Lower lobe of right lung (tissue), 2 donors: Measurements from ENCODE around the gene UVSSA. TPM values are rescaled to one million over a fixed set of nuclear protein-coding genes. Genes with fewer than 3 reads are reported as not detected.
A peak's percentile ranks its signal among the peaks of the same experiment; 100 is the strongest.
"Not testable (repeated sequence)": the region's sequence is repeated elsewhere in the genome, so short reads cannot be mapped to it uniquely, and the experiment has no call there.

ENCODE experiments used
- ATAC-seq, 2 donors: fragments of 200-7000 bp; cut with Tn5 transposase; one replicate each; pipeline ENCODE4 v1.9.1; 2020 to 2022; ENCODE audit warnings: mild to moderate bottlenecking in 2 of 2, moderate library complexity in 2 of 2
- DNase-seq: peaks from one replicate; pipeline ENCODE4 v3.0.0-alpha.2; 2020
- H3K27ac ChIP-seq: fragments of 200-600 bp; one replicate; pipeline ENCODE4 v1.8.0; 2022
- H3K27me3 ChIP-seq: fragments of 200-600 bp; one replicate; pipeline ENCODE4 v1.8.0; 2022; ENCODE audit warnings: low read depth
- H3K36me3 ChIP-seq: fragments of 200-600 bp; one replicate; pipeline ENCODE4 v1.8.0; 2022; ENCODE audit warnings: mild to moderate bottlenecking
- H3K4me1 ChIP-seq: fragments of 200-600 bp; one replicate; pipeline ENCODE4 v1.8.0; 2022
- H3K4me3 ChIP-seq: fragments of 200-600 bp; one replicate; pipeline ENCODE4 v1.8.0; 2022; ENCODE audit warnings: mild to moderate bottlenecking
- H3K9me3 ChIP-seq: fragments of 200-600 bp; one replicate; pipeline ENCODE4 v1.8.0; 2022
- intact Hi-C: fragments of 100-400 bp; cut with DNase I; formaldehyde crosslinking; loops from one replicate; pipeline ENCODE4 v1.11.0; 2022
- total RNA-seq: library from RNA; stranded (reverse); fragmentation: NEBNext Ultra II Directional; extraction: Animal tissue kit (Norgen Biotek cat#: 25700); gene quantifications from one replicate; pipeline ENCODE4 v1.2.1, GENCODE V29; 2021
- TF ChIP-seq, protein P1 (sequence below): fragments of 200-600 bp; IDR thresholded peaks from one replicate; pipeline ENCODE4 v1.8.0; 2022; ENCODE audit warnings: antibody characterized with exemption, mild to moderate bottlenecking
- donor health status: DM: no; HTN: yes; CAD: no; lungs with severe emphysema.

UVSSA gene
- total RNA-seq, 1 donor from 2014 or later = 27.9 TPM

DNA sequence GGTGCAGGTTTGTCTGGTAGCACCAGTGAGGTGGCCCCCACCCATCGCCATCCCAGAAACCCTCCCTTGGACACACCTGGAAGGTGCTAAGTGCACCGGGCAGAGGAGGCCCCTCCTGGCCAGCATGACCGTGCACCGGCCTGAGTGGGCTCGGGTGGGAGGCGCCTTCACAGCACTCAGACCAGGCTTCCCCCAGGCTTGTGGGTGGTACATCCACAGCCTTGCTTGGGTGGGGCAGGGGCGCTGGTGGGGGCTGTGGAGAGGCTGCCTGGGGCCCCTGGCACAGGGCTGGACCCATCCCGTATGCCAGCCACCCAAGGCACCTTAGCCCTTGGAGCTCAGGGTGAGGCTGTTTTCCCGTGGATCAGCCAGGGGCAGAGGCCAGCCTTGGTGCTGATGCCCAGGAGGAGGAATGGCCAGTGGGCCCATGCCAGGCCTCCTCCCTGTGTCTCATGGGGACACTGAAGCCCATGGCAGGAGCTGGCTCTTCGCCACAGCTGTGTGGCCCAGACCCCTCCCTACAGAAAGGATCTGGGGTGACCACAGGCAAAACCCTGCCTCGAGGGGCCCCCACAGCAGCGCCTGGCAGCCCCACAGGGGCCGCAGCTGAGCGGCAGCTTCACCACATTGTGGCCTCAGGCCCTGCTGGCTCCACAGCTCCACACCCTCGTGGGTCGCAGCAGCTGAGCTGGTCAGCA, 37.8 kb downstream of the UVSSA start:
- Histone ChIP-seq H3K4me1 (no peaks in the 10 kb centered on the region), H3K27me3 (no peaks in the 10 kb centered on the region), H3K9me3 (peaks cover 9% of the 10 kb centered on the region), H3K4me3 (no peak overlapping the region), H3K27ac (no peak overlapping the region), H3K36me3 (peaks cover 58% of the 10 kb centered on the region)
- intact Hi-C loops = no loop called here
- TF ChIP-seq, protein P1, sequence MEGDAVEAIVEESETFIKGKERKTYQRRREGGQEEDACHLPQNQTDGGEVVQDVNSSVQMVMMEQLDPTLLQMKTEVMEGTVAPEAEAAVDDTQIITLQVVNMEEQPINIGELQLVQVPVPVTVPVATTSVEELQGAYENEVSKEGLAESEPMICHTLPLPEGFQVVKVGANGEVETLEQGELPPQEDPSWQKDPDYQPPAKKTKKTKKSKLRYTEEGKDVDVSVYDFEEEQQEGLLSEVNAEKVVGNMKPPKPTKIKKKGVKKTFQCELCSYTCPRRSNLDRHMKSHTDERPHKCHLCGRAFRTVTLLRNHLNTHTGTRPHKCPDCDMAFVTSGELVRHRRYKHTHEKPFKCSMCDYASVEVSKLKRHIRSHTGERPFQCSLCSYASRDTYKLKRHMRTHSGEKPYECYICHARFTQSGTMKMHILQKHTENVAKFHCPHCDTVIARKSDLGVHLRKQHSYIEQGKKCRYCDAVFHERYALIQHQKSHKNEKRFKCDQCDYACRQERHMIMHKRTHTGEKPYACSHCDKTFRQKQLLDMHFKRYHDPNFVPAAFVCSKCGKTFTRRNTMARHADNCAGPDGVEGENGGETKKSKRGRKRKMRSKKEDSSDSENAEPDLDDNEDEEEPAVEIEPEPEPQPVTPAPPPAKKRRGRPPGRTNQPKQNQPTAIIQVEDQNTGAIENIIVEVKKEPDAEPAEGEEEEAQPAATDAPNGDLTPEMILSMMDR = no peak
- DNase-seq (peak; percentile 31), ATAC-seq (no peak)

DNA sequence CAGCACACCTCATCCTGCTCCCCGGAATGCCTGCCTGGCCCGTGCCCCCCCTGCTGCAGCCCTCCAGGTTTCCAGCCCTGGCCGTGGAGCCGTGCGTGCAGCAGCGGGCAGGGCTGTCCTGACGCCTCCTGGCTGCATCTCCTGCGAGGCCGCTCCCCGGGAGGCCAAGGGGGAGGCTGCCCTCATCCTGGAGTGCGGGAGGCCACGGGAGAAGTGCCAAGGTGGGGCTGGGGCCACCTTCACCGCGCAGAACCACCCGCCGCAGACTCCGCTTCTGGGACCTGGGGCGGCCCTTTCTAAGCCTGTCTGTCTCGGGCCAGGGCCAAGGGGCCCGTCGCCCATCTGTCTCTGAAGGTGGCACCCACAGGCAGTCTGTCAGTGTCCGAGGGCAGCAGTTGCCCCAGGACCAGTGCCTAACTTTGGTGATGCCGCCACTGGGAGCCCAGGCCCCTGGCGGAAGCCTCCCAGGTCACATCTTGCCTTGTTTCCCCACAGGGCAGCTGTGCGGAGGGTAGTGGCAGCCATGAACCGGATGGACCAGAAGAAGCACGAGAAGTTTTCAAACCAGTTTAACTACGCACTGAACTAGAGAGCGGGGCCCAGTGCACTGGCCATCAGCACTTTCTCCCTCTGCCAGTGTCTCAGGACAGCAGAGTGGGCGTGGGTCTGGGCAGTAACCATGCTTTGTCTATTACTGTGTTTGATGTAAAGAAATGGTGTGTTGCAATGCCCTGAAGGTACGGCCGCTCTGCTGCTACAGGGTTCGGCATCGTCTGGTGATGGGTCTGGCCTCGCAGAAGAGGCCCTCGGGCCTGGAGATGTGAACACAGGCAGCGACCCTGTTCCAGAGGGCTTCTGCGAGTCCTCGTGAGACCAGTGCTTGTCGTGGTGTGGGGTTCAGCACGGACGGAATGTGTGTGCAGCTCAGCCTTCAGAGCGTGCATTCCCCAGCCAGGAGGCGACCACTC, 38.6 kb downstream of the UVSSA start:
- H3K4me1 ChIP-seq = no peaks in the 10 kb centered on the region
- DNase-seq (peak; percentile 39), ATAC-seq (no peak)
- no peak overlapping the region for H3K4me3 ChIP-seq
- H3K36me3 ChIP-seq = peaks cover 60% of the 10 kb centered on the region
- intact Hi-C loops = no loop called here
- peaks cover 9% of the 10 kb centered on the region for H3K9me3 ChIP-seq
- H3K27ac ChIP-seq = no peak overlapping the region
- no peaks in the 10 kb centered on the region for H3K27me3 ChIP-seq
- TF ChIP-seq, protein P1 = no peak

DNA sequence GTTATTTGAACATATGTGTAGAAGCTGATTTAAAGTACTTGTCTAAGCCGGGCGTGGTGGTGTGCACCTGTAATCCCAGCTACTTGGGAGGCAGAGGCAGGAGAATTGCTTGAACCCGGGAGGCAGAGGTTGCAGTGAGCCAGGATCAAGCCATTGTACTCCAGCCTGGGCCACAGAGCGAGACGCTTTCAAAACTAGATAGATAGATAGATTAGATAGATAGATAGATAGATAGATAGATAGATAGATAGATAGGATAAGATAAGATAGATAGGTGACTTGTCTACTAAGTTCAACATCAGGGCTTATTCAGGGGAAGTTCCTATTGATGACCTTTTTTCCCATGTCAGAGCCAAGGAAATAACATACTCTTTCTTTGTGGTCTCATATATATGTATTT, 46.4 kb downstream of the UVSSA start:
- DNase-seq, intact Hi-C loops, H3K4me1 ChIP-seq, H3K4me3 ChIP-seq, H3K27me3 ChIP-seq, H3K9me3 ChIP-seq, H3K27ac ChIP-seq, ATAC-seq: not testable (repeated sequence)
- H3K36me3 ChIP-seq = peaks cover 19% of the 10 kb centered on the region

DNA sequence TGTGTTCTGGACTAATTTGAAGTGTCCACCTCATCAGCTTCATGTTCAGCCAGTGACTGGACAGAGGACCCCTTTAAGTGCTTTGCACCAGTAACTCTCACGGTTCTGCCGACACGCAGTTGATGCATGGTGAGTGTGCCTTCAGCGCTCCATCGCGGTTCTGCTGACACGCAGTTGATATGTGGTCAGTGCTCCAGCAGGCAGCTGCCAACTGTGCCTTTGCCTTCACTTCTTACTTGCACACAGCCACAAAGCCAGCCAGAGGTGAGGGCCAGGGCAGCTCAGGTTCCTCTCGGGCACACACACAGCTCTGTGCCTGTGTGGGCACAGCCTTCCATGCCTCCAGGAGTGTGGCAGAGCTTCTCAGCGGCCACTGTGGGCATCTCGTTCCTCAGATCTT, 46.9 kb downstream of the UVSSA start:
- intact Hi-C loops = no loop called here
- no peak overlapping the region for H3K27ac ChIP-seq
- no peaks in the 10 kb centered on the region for H3K4me1 ChIP-seq
- DNase-seq (peak; percentile 30), ATAC-seq (no peak)
- H3K27me3 ChIP-seq = no peaks in the 10 kb centered on the region
- H3K36me3 ChIP-seq = peaks cover 19% of the 10 kb centered on the region
- TF ChIP-seq, protein P1 = no peak
- H3K4me3 ChIP-seq = no peak overlapping the region
- H3K9me3 ChIP-seq = peaks cover 5% of the 10 kb centered on the region

- DNase-seq = peak; percentile 8
- intact Hi-C loops, ATAC-seq: not testable (repeated sequence)
Measured at GRCh38 chr4:1394554-1395388, 47.8 kb downstream of the UVSSA start.

DNA sequence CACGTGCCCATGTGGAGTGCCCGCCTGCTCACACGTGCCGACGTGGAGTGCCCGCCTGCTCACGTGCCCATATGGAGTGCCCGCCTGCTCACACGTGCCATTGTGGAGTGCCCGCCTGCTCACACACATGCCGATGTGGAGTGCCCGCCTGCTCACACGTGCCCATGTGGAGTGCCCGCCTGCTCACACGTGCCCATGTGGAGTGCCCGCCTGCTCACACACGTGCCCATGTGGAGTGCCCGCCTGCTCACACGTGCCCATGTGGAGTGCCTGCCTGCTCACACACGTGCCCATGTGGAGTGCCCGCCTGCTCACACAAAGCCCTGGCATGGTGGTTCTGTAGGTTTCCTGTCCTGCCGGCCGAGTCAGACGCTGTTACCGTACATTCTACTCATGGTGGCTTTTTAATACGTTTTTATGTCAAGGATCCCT, 48.4 kb downstream of the UVSSA start:
- H3K9me3 ChIP-seq, intact Hi-C loops, H3K4me1 ChIP-seq, H3K4me3 ChIP-seq, H3K27me3 ChIP-seq, H3K27ac ChIP-seq, ATAC-seq: not testable (repeated sequence)
- H3K36me3 ChIP-seq = peaks cover 16% of the 10 kb centered on the region
- DNase-seq = peak; percentile 20

More at GRCh38 chr4:1394554-1395388, 47.8 kb downstream of the UVSSA start:
- not testable (repeated sequence) for H3K9me3 ChIP-seq, H3K4me1 ChIP-seq, H3K27ac ChIP-seq, H3K4me3 ChIP-seq, H3K27me3 ChIP-seq
- H3K36me3 ChIP-seq = peaks cover 19% of the 10 kb centered on the region
